Activated T-helper 1 cell treated with Interleukin-2 at 50 U/mL for 16 hours (primary cell): ENCODE results near the gene SIDT1.
"Not testable (repeated sequence)": the region's sequence is repeated elsewhere in the genome, so short reads cannot be mapped to it uniquely, and the experiment has no call there.

Experiments used
- DNase-seq: peaks from one replicate; pipeline ENCODE4 v3.0.0-alpha.2; 2020; ENCODE audit warnings: low read depth

The SIDT1 gene

DNA sequence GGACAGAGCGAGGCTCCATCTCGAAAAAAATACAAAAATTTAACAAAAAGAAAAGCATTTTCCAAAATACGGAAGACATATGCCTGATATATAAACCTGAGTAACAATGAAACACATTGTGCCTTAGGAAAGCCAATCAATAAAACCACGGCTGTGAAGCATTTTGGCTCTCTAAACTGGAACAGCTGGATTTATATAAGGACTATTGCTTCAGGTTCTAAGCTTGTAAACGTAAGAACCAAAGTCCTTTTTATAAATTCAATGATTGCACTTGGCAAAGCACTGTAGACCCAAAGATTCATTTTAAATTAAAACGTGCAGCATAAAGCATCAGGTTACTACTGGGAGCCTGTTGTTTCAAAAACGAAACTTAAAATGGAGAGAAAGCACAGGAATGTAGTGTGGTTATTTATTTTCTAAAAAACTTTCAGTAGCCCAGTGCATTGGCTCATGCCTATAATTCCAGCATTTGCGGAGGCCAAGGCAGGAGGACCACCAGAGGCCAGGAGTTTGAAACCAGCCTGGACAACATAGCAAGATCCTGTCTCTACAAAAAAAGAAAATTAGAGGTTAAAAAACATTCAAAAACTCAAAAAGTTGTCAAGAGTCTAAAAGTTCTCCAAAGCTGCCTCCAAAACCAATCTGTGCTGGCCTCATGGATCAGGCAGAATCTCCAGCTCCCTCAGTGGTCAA, 102.6 kb downstream of the SIDT1 start:
- no peak for DNase-seq

GRCh38 chr3:113636034-113636433, 103.7 kb downstream of the SIDT1 start:
- DNase-seq: not testable (repeated sequence)

DNA sequence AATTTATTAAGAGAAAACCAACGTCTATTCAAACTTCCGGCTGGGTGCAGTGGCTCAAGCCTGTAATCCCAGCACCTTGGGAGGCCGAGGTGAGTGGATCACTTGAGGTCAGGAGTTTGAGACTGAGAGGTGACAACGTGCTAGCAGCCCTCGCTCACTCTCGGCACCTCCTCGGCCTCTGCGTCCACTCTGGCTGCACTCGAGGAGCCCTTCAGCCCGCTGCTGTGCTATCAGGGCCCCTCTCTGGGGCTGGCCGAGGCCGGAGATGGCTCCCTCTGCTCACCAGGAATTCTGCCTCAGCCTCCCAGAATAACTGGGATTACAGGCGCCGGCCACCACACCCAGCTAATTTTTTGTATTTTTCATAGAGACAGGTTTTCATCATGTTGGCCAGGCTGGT, 105.4 kb downstream of the SIDT1 start:
- DNase-seq: no peak

- DNase-seq: no peak
Observed at GRCh38 chr3:113638910-113639309, 106.6 kb downstream of the SIDT1 start.

GRCh38 chr3:113643583-113643982, 111.2 kb downstream of the SIDT1 start:
- no peak for DNase-seq

DNA sequence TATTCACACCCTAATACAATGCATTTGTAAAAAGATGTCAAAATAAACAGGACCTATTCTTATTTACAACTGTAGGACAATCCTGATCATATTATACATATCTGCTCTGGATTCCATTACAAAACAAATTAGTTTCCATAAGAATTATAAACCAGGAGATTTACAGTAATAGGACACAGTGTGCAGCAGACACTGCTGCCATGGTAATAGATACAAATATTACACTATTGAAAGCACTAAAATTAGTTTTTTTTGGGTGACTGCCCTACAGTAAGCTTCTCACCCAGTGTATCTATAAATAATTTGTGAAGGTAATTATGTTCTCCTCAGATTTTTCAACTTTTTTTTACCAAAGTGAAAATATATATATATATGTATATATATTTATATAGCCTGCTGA, 116.2 kb downstream of the SIDT1 start:
- no peak for DNase-seq

GRCh38 chr3:113649174-113649845, 117.0 kb downstream of the SIDT1 start:
- DNase-seq: no peak

- no peak for DNase-seq
Observed at GRCh38 chr3:113654310-113654709, 122.0 kb downstream of the SIDT1 start.

DNA sequence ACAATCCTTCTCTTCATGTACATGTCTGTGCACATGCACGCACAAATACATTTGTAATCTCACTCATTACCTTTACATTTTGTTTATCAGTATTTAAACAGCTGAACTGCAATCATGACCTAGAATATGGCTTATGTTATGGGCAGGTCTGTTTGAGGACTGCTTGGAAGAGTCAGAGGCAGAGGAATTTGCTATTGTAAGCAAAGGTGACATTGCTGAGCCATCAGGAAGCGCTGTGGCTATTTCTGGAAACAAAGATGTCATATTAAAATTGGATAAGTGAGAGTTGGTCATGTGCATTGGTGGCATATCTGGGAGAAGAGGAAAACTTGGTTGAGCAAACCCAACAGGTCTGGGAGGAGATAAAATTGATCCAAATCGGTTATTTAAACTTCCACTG, 122.5 kb downstream of the SIDT1 start:
- no peak for DNase-seq

- no peak for DNase-seq
Observed at GRCh38 chr3:113658107-113658506, 125.8 kb downstream of the SIDT1 start.

DNA sequence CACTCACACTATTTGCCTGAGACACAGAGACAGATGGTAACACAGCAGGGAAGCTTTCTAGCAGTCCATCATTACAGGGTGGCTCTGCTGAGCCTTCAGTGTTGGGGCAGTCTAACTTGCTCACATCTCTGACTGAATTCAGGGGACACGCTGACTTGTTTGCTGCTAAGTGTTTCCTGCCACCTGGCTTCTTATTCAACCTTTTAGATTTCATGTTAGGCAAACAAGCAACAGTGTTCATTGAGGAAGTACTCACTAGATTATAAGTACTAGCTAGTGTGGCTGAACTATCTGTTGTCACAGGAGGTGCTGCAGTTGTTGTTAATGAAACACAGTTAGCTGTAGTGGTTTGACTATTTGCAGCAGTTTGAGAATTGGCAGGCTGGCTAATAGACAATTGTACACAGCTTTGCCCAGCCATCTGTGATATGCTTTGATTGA, 126.8 kb downstream of the SIDT1 start:
- no peak for DNase-seq

GRCh38 chr3:113659996-113660395, 127.6 kb downstream of the SIDT1 start:
- no peak for DNase-seq

- no peak for DNase-seq
Observed at GRCh38 chr3:113660458-113660857, 128.1 kb downstream of the SIDT1 start.

DNA sequence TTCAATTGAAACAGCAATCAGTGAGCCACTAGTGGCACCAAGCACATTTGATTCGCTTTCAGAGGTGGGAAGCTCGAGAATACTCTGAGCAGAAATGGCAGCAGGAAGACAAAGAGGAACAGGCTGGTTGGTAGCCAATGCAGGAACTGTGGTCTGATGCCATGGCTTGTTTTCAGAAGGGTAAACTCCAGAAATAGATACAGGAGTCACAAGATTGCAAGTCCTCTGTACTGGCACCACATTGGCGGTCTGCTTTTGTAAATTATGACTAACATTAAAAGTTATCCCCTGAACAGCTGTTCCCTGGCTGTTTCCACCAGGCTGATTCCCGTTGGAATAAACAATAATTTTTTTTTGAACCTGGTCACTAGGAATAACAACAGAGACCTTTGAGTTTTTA, 128.5 kb downstream of the SIDT1 start:
- DNase-seq: no peak

DNA sequence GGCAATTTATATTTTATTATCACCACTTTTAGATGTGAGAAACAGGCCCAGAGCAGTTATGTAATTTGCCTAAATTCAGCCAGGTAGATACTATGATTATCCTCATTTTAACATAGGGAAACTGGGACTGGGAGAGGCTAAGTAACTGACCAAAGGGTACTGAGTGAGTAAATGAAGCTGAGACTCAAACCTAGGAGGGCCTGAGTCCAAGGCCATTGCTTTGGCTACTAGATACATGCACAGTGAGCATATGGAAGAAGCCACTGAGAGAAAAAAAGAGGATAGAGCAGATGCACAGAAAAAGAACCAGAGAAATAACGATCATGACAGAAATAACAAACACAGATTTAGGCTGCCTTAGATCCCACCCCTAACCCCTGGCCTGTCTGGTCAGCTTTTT, 130.5 kb downstream of the SIDT1 start:
- no peak for DNase-seq

DNA sequence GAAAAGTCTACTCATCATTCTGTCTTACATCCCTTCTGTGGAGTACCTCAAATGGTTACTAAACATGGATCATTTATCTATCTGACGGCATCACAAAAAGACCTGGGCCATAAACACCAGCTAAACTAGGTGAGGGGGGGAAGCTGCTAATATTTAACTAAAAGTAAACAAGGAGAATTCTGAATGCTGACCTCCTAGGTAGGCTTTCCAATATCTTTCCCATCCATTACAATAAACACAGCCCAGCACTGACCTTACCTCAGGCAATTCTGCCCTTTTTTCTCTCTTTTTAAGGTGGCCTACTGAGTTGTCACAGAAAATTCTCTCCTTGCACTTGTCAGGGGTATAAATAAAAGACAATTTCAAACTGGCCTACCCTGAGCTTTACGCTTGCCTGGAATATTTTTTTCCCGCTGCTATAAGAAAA, 131.0 kb downstream of the SIDT1 start:
- no peak for DNase-seq

DNA sequence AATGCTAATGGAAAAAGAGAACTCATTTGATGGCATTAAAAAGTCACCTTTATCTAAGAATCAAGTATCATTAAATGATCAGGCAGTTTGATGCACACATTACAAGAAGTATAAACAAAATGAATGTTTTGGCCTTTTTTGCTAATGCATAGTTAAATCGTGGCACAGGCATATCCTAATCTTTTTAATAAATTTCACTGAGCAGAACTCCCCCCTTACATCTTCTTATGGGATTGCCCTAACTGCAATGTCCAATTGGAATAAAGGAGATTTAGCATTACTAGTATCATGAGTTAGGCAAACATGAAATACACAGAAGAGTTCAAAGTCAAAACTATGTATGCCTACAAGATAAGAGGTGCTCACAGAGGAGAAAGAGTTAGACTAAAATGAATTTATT, 131.4 kb downstream of the SIDT1 start:
- DNase-seq: no peak

DNA sequence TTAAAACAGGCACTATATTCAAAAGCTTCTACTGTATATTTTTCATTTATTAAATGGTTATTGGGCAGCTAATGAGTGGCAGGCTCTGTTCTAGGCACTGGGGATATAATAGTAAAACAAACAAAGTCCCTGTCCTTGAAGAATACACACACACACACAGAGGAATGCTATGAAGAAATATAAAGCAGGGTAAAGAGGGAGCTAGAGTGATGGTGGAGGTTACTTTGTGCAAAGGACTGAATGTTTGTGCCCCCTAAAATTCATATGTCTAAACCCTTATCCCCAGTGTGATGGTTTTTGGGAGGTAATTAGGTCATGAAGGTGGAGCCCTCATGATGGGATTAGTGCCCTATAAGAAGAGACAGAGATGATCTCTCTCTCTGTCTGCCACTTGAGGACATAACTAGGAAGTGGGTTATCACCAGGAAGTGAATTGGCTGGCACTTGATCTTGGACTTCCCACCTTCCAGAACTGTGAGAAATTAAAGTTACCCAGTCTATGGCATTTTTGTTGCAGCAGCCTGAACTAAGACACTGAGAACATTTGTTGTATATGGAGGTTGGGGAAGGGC, 132.3 kb downstream of the SIDT1 start:
- no peak for DNase-seq

DNA sequence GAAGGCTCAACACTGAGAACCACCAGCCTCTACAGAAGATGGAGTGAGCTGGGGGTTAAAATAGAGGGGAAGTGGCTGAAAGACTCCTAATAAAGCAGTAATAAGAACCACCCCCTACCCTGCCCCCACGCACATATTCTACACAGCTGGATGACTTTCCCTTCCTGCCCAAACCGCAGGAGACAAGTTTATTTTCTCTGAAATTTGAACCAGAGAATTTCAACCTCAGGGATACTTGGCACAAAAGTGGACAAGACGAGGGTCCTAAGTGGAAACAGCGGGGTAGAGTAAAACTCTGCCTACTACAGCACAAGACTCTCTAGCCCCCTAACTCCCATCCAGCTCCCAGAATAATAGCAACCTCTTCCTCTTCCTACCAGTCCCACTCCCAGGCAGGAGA, 135.7 kb downstream of the SIDT1 start:
- DNase-seq: no peak

- DNase-seq: no peak
Observed at GRCh38 chr3:113673593-113673992, 141.2 kb downstream of the SIDT1 start.

DNA sequence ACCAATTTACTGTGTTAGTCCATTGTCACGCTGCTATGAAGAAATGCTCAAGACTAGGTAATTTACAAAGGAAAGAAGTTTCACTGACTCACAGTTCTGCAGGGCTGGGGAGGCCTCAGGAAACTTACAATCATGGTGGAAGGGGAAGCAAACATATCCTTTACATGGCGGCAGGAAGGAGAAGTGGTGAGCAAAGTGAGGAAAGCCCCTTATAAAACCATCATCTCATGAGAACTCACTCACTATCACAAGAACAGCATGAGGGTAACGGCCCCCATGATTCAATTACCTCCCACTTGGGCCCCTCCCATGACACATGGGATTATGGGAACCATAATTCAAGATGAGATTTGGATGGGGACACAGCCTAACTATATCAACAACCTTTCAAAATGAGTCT, 143.9 kb downstream of the SIDT1 start:
- no peak for DNase-seq

DNA sequence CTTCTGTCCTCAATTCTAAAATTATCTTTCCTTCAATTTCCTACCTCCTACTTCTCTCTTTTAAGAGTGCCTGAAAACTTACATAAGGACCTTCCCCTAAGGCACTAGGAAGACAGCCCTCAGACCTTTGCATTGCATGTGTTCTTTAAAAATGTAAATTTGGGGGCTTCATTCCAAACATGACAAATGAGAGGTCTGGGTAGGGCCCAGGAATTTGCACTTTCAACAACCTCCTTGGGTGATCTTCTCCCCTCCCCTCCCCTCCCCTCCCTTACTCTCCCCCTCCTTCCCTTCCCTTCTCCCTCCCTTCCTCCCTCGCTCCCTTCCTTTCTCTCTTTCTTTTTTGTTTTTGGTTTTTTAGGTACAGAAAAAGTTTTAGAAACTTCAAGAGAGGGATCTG, 145.4 kb downstream of the SIDT1 start:
- DNase-seq: no peak

DNA sequence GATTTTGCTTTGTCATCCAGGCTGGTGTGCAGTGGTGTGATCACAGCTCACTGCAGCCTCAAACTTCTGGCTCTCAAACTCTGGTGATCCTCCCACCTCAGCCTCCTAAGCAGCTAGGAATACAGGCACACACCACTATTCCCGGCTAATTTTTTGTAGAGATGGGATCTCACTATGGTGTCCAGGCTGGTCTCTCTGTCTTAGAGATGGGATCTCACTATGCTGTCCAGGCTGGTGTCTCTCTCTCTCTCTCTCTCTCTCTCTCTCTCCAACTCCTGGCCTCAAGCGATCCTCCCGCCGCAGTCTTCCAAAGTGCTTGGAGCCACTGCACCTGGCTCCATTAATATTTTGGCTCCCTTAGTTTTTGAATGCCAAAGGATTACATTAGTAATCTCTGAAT, 146.4 kb downstream of the SIDT1 start:
- no peak for DNase-seq
